PC-3 (cell line): ENCODE measurements around the gene POLR2F. TPM values are rescaled to one million over a fixed set of nuclear protein-coding genes. Genes with fewer than 3 reads are reported as not detected.

Source experiments
- ATAC-seq: fragments of 200-7000 bp; cut with Tn5 transposase; 2 replicates; pipeline ENCODE4 v1.9.1; 2020; ENCODE audit warnings: mild to moderate bottlenecking, moderate library complexity
- BruUV-seq: library from RNA; stranded (reverse); fragments of 400-500 nt; replicated peaks from 2 replicates; lab custom pipeline; 2021; lab: Mats Ljungman, UMichigan
- CTCF ChIA-PET: fragments of 300-600 bp; sonication (Branson Sonifier 250); formaldehyde crosslinking; loops from one replicate; lab custom pipeline; 2022; ENCODE audit warnings: antibody characterized with exemption; lab: Charles Lee
- POLR2A ChIA-PET: fragments of 300-600 bp; sonication (Branson Sonifier 250); formaldehyde crosslinking; loops from one replicate; lab custom pipeline; 2022; ENCODE audit warnings: antibody characterized with exemption; ENCODE audit not compliant: unreplicated experiment; lab: Charles Lee
- DNase-seq: peaks from one replicate; pipeline ENCODE4 v3.0.0-alpha.2; 2015
- H2AFZ ChIP-seq: fragments of 300-600 bp; sonication (generic); 2 replicates; pipeline ENCODE4 v1.6.0; 2016; ENCODE audit warnings: antibody characterized with exemption, low read length
- H3F3A ChIP-seq: fragments of 300-600 bp; sonication (generic); one replicate; pipeline ENCODE4 v1.6.0; 2017; ENCODE audit warnings: antibody characterized with exemption, low read length, control low read depth, mild to moderate bottlenecking; ENCODE audit not compliant: unreplicated experiment
- H3K27ac ChIP-seq: fragments of 300-600 bp; sonication (generic); 2 replicates; pipeline ENCODE4 v1.5.1; 2016; ENCODE audit warnings: mild to moderate bottlenecking, low read length
- H3K27me3 ChIP-seq: fragments of 300-600 bp; sonication (generic); 2 replicates; pipeline ENCODE4 v1.6.1; 2016; ENCODE audit warnings: low read length, mixed read lengths
- H3K36me3 ChIP-seq: fragments of 300-600 bp; sonication (generic); 2 replicates; pipeline ENCODE4 v1.6.1; 2016; ENCODE audit warnings: low read depth, mixed run types, low read length, mixed read lengths
- H3K4me1 ChIP-seq: fragments of 300-600 bp; sonication (generic); 2 replicates; pipeline ENCODE4 v1.5.1; 2016; ENCODE audit warnings: low read length; ENCODE audit not compliant: insufficient read depth
- H3K4me2 ChIP-seq: fragments of 300-600 bp; sonication (generic); 2 replicates; pipeline ENCODE4 v1.6.0; 2016; ENCODE audit warnings: low read length
- H3K4me3 ChIP-seq: fragments of 300-600 bp; sonication (generic); 2 replicates; pipeline ENCODE4 v1.5.1; 2016; ENCODE audit warnings: mild to moderate bottlenecking, low read length, mixed read lengths
- H3K79me2 ChIP-seq: fragments of 300-600 bp; sonication (generic); 2 replicates; pipeline ENCODE4 v1.6.1; 2017; ENCODE audit warnings: low read length, mixed read lengths
- H3K9ac ChIP-seq: fragments of 300-600 bp; sonication (generic); 2 replicates; pipeline ENCODE4 v1.6.0; 2016; ENCODE audit warnings: mild to moderate bottlenecking, low read length
- H3K9me2 ChIP-seq: fragments of 300-600 bp; sonication (generic); replicated peaks from 2 replicates; pipeline ENCODE4 v1.6.1; 2016; ENCODE audit warnings: mixed run types, low read length, mixed read lengths
- H3K9me3 ChIP-seq: fragments of 300-600 bp; sonication (generic); 2 replicates; pipeline ENCODE4 v1.6.1; 2016; ENCODE audit warnings: low read length, mixed read lengths
- H4K20me1 ChIP-seq: fragments of 300-600 bp; sonication (generic); 2 replicates; pipeline ENCODE4 v1.6.1; 2016; ENCODE audit warnings: low read length, mixed read lengths
- EZH2 ChIP-seq: fragments of 300-600 bp; sonication (generic); IDR thresholded peaks from one replicate; pipeline ENCODE4 v1.6.1; 2017; ENCODE audit warnings: antibody characterized with exemption, mild to moderate bottlenecking, low read length; ENCODE audit not compliant: unreplicated experiment
- EZH2phosphoT487 ChIP-seq: fragments of 300-600 bp; sonication (generic); IDR thresholded peaks from 2 replicates; pipeline ENCODE4 v1.6.1; 2018; ENCODE audit warnings: mild to moderate bottlenecking, antibody characterized with exemption, low read length, borderline replicate concordance
- intact Hi-C: fragments of 100-400 bp; cut with micrococcal nuclease; formaldehyde crosslinking; loops from 2 replicates; pipeline ENCODE4 v1.9.0; 2023
- total RNA-seq: library from RNA; depleted of rRNA; stranded (reverse); fragments of >200 nt; gene quantifications from 2 replicates; pipeline ENCODE4 v1.2.3, GENCODE V29; 2014
- TF ChIP-seq, protein P1 (sequence below): fragments of 300-600 bp; sonication (generic); conservative IDR thresholded peaks from 2 replicates; pipeline ENCODE4 v1.5.1; 2017; ENCODE audit warnings: antibody characterized with exemption, low read depth, mild to moderate bottlenecking, low read length

POLR2F gene
- total RNA-seq, 1 experiment from 2014 or later, result 177 TPM

DNA sequence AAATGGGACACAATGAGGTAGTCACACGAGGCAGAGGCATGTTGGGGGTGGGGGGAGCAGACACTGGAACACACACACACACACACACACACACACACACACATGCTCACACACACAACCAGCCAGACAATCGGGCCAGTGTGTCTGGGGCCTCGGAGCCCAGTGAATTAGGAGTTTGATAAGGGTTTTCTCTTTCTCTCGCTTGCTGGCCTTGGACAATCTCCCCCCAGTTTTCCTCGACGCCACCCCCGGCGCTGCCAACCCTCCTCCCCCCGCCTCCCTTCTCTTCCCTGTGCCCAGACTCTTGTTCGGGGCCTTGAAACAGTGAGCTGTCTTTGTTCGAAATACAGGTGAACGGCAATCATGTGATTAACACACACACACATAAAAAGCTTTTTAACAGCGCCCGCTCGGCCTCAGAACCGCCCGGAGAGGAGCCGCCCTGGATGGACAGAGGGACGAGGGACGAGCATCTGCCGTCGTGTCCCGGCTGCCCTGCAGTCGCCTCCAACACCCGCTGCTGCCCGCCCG is 32.3 kb downstream of the POLR2F start:
- Histone ChIP-seq H3K79me2 (no peaks in the 10 kb centered on the region), H4K20me1 (no peaks in the 10 kb centered on the region), H3K9me3 (no peaks in the 10 kb centered on the region), H3K9ac (no peak overlapping the region), H3K4me3 (no peak overlapping the region), H2AFZ (no peak overlapping the region), H3K4me2 (no peak overlapping the region), H3K4me1 (no peaks in the 10 kb centered on the region), H3K27me3 (no peaks in the 10 kb centered on the region), H3F3A (no peaks in the 10 kb centered on the region), H3K9me2 (no peaks in the 10 kb centered on the region), H3K36me3 (no peaks in the 10 kb centered on the region), H3K27ac (no peak overlapping the region)
- CTCF ChIA-PET, result no interaction called here
- intact Hi-C loops, result no loop called here
- TF ChIP-seq, protein P1, sequence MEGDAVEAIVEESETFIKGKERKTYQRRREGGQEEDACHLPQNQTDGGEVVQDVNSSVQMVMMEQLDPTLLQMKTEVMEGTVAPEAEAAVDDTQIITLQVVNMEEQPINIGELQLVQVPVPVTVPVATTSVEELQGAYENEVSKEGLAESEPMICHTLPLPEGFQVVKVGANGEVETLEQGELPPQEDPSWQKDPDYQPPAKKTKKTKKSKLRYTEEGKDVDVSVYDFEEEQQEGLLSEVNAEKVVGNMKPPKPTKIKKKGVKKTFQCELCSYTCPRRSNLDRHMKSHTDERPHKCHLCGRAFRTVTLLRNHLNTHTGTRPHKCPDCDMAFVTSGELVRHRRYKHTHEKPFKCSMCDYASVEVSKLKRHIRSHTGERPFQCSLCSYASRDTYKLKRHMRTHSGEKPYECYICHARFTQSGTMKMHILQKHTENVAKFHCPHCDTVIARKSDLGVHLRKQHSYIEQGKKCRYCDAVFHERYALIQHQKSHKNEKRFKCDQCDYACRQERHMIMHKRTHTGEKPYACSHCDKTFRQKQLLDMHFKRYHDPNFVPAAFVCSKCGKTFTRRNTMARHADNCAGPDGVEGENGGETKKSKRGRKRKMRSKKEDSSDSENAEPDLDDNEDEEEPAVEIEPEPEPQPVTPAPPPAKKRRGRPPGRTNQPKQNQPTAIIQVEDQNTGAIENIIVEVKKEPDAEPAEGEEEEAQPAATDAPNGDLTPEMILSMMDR, result no peak
- no peak for TF ChIP-seq EZH2phosphoT487
- TF ChIP-seq EZH2, result no peak
- BruUV-seq, result no TSS peak
- ATAC-seq (no peak), DNase-seq (no peak)
- POLR2A ChIA-PET, result no interaction called here

DNA sequence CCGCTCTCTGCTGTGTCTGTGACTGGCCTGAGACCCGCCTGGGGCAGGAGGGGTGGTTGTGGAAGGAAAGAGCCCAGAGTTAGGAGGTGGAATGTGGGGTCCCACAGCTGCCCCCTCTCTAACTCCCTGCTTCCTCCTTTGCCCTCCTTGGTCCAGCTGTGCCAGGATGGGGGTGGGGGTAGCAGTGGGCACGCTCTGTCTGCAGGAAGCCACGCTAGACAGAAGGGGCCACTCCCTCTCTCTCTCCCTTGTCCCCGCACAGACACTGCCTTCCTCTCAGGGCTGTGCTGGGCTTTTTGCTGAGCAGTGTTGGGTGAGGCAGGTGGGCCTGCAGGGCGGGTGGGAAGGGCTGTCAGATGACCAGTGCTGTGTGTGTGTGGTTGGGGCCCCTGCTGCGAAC is 32.9 kb downstream of the POLR2F start:
- no peak overlapping the region for H2AFZ ChIP-seq
- no peaks in the 10 kb centered on the region for H3K79me2 ChIP-seq
- no peaks in the 10 kb centered on the region for H3K27me3 ChIP-seq
- intact Hi-C loops, result no loop called here
- no peaks in the 10 kb centered on the region for H3K9me2 ChIP-seq
- H3K4me1 ChIP-seq, result no peaks in the 10 kb centered on the region
- no peak for ATAC-seq
- TF ChIP-seq EZH2phosphoT487 (no peak), EZH2 (no peak)
- TF ChIP-seq, protein P1, result no peak
- POLR2A ChIA-PET, result no interaction called here
- no peaks in the 10 kb centered on the region for H3K36me3 ChIP-seq
- H4K20me1 ChIP-seq, result no peaks in the 10 kb centered on the region
- H3K4me3 ChIP-seq, result no peak overlapping the region
- H3K4me2 ChIP-seq, result no peak overlapping the region
- H3K27ac ChIP-seq, result no peak overlapping the region
- H3F3A ChIP-seq, result no peaks in the 10 kb centered on the region
- BruUV-seq, result no TSS peak
- no peak for DNase-seq
- CTCF ChIA-PET, result no interaction called here
- no peak overlapping the region for H3K9ac ChIP-seq
- no peaks in the 10 kb centered on the region for H3K9me3 ChIP-seq

DNA sequence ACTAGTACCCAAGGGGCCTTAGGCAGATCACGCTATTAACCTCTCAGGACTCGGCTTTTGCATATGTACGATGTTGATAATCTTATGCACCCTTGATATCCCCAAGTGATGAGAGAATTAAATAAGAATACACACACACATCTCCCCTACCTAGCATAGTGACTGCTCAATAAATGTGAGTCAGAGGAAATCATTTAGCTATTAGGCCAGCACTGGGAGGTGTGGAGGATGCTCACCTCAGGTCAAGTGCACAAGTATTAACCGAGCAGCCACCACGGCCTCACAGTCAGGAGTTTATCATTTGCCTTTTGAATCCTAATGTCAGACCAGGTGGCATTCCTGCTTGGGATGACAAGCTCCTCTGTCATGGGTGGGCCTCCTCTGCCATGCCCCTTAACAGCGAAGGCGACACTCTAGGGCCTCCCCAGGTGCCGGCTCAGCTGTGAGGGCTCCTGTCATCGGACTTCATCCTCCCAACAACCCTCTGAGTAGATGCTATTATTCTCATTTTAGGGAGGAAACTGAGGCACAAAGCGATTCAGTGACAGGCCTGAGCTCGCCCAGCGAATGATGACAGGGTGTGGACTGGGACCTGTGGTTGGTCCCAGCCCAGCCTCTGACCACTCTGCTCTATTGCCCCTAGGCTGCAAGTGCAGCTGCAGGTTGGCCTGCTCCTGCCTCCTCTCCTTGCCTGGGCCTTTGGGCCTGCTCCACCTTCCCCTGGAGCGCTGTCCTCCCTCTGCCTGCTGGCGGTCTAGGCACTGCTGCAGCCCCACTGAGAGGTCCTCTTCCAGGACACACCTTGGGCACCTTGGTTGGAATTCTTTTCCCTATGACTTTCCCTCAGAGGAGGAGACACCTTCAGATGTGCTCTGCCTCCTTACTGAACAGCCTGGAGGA is 35.9 kb downstream of the POLR2F start:
- Histone ChIP-seq H3K4me3 (no peak overlapping the region), H3K27ac (no peak overlapping the region), H3K9ac (no peak overlapping the region), H2AFZ (no peak overlapping the region), H3K27me3 (no peaks in the 10 kb centered on the region), H3K9me3 (no peaks in the 10 kb centered on the region), H3F3A (no peaks in the 10 kb centered on the region), H3K4me2 (no peak overlapping the region), H3K4me1 (no peaks in the 10 kb centered on the region), H3K79me2 (no peaks in the 10 kb centered on the region), H3K36me3 (no peaks in the 10 kb centered on the region), H4K20me1 (no peaks in the 10 kb centered on the region), H3K9me2 (no peaks in the 10 kb centered on the region)
- ATAC-seq (no peak), DNase-seq (no peak)
- ChIA-PET POLR2A (no interaction called here), CTCF (no interaction called here)
- TF ChIP-seq EZH2 (no peak), EZH2phosphoT487 (no peak)
- TF ChIP-seq, protein P1, result no peak
- intact Hi-C loops, result no loop called here
- BruUV-seq, result no TSS peak
